H9 (cell line): Measurements from ENCODE around the gene TBATA. TPM values are rescaled to one million over a fixed set of nuclear protein-coding genes. Genes with fewer than 3 reads are reported as not detected.
A peak's percentile ranks its signal among the peaks of the same experiment; 100 is the strongest.

Experiments used
- DNase-seq: peaks from one replicate; pipeline ENCODE4 v3.0.0-alpha.2; 2017
- H2AFZ ChIP-seq: one replicate; pipeline ENCODE4 v1.6.1; 2013; ENCODE audit warnings: mild to moderate bottlenecking, low read length, control low read depth, moderate library complexity
- H2AK5ac ChIP-seq: 2 replicates; pipeline ENCODE4 v1.6.1; 2013; ENCODE audit warnings: low read length, control low read depth, mixed read lengths; ENCODE audit not compliant: insufficient read length
- H2BK120ac ChIP-seq: one replicate; pipeline ENCODE4 v1.6.1; 2013; ENCODE audit warnings: low read depth, mild to moderate bottlenecking, low read length, control low read depth, inconsistent platforms; ENCODE audit not compliant: poor library complexity, severe bottlenecking
- H2BK12ac ChIP-seq: 2 replicates; pipeline ENCODE4 v1.6.1; 2013; ENCODE audit warnings: low read length, control low read depth, mixed read lengths, low read depth; ENCODE audit not compliant: insufficient read length
- H2BK15ac ChIP-seq: 2 replicates; pipeline ENCODE4 v1.6.1; 2013; ENCODE audit warnings: low read depth, low read length, control low read depth
- H2BK20ac ChIP-seq: one replicate; pipeline ENCODE4 v1.6.1; 2013; ENCODE audit warnings: low read depth, mild to moderate bottlenecking, low read length, control low read depth, inconsistent platforms; ENCODE audit not compliant: poor library complexity, severe bottlenecking
- H2BK5ac ChIP-seq: 2 replicates; pipeline ENCODE4 v1.6.1; 2013; ENCODE audit warnings: low read length, control low read depth, mixed read lengths; ENCODE audit not compliant: insufficient read length
- H3K14ac ChIP-seq: 2 replicates; pipeline ENCODE4 v1.6.1; 2013; ENCODE audit warnings: low read length, control low read depth; ENCODE audit not compliant: insufficient read depth
- H3K18ac ChIP-seq: 2 replicates; pipeline ENCODE4 v1.6.1; 2013; ENCODE audit warnings: low read depth, mild to moderate bottlenecking, mixed read lengths, low read length, control low read depth; ENCODE audit not compliant: insufficient read length
- H3K23ac ChIP-seq: 2 replicates; pipeline ENCODE4 v1.6.1; 2013; ENCODE audit warnings: low read length, control low read depth, mixed read lengths, low read depth; ENCODE audit not compliant: insufficient read length
- H3K23me2 ChIP-seq: 2 replicates; pipeline ENCODE4 v1.6.1; 2013; ENCODE audit warnings: low read depth, mild to moderate bottlenecking, mixed read lengths, low read length, control low read depth; ENCODE audit not compliant: insufficient read length, poor library complexity, severe bottlenecking
- H3K27ac ChIP-seq: 2 replicates; pipeline ENCODE4 v1.5.1; 2013; ENCODE audit warnings: low read length, control low read depth, mixed read lengths, low read depth; ENCODE audit not compliant: insufficient read length
- H3K27me3 ChIP-seq: 2 replicates; pipeline ENCODE4 v1.6.1; 2013; ENCODE audit warnings: low read length, control low read depth, inconsistent platforms; ENCODE audit not compliant: insufficient read depth
- H3K4ac ChIP-seq: 2 replicates; pipeline ENCODE4 v1.6.1; 2013; ENCODE audit warnings: low read depth, mild to moderate bottlenecking, control low read depth, inconsistent platforms, low read length, moderate library complexity
- H3K4me1 ChIP-seq: 2 replicates; pipeline ENCODE4 v1.6.1; 2013; ENCODE audit warnings: low read length, control low read depth, inconsistent platforms; ENCODE audit not compliant: insufficient read depth
- H3K4me2 ChIP-seq: 2 replicates; pipeline ENCODE4 v1.6.1; 2013; ENCODE audit warnings: low read length, control low read depth, mixed read lengths; ENCODE audit not compliant: insufficient read length, insufficient read depth
- H3K56ac ChIP-seq: 2 replicates; pipeline ENCODE4 v1.6.1; 2013; ENCODE audit warnings: low read depth, mild to moderate bottlenecking, mixed read lengths, low read length, control low read depth; ENCODE audit not compliant: insufficient read length
- H3K79me1 ChIP-seq: 2 replicates; pipeline ENCODE4 v1.6.1; 2013; ENCODE audit warnings: low read depth, mild to moderate bottlenecking, moderate library complexity, low read length, control low read depth, inconsistent platforms; ENCODE audit not compliant: insufficient read depth, poor library complexity, severe bottlenecking
- H3K79me2 ChIP-seq: 2 replicates; pipeline ENCODE4 v1.6.1; 2013; ENCODE audit warnings: low read length, control low read depth, inconsistent platforms; ENCODE audit not compliant: insufficient read depth
- H3K9ac ChIP-seq: 2 replicates; pipeline ENCODE4 v1.6.1; 2013; ENCODE audit warnings: low read length, control low read depth, mixed read lengths; ENCODE audit not compliant: insufficient read length; ENCODE audit errors: extremely low read depth
- H3K9me3 ChIP-seq: one replicate; pipeline ENCODE4 v1.6.1; 2013; ENCODE audit warnings: low read depth, low read length, inconsistent platforms; ENCODE audit not compliant: control insufficient read depth
- H3T11ph ChIP-seq: one replicate; pipeline ENCODE4 v1.6.1; 2013; ENCODE audit warnings: mild to moderate bottlenecking, low read length, control low read depth, inconsistent platforms
- H4K20me1 ChIP-seq: one replicate; pipeline ENCODE4 v1.6.1; 2013; ENCODE audit not compliant: control insufficient read depth, insufficient read length, insufficient read depth
- H4K5ac ChIP-seq: 2 replicates; pipeline ENCODE4 v1.6.1; 2013; ENCODE audit warnings: low read depth, mild to moderate bottlenecking, mixed read lengths, low read length, control low read depth; ENCODE audit not compliant: insufficient read length
- H4K8ac ChIP-seq: replicated peaks from 2 replicates; pipeline ENCODE4 v1.6.1; 2013; ENCODE audit warnings: low read length, control low read depth, mixed read lengths, low read depth; ENCODE audit not compliant: insufficient read length
- H4K91ac ChIP-seq: 2 replicates; pipeline ENCODE4 v1.6.1; 2013; ENCODE audit warnings: low read depth, mild to moderate bottlenecking, moderate library complexity, mixed read lengths, low read length, control low read depth; ENCODE audit not compliant: insufficient read length
- H3K27ac Mint-ChIP-seq, 3 experiments: 2 replicates in 2 of 3; 3 replicates in 1 of 3; pipeline ENCODE4 v1.8.0; 2020 to 2021; ENCODE audit warnings: mixed read lengths in 3 of 3, mild to moderate bottlenecking in 1 of 3, moderate library complexity in 1 of 3
- H3K27me3 Mint-ChIP-seq: 2 replicates; pipeline ENCODE4 v1.8.0; 2021; ENCODE audit warnings: low read depth, mild to moderate bottlenecking, moderate library complexity, mixed read lengths
- H3K36me3 Mint-ChIP-seq, 3 experiments: 2 replicates in 2 of 3; 3 replicates in 1 of 3; pipeline ENCODE4 v1.8.0; 2020 to 2021; ENCODE audit warnings: low read depth in 3 of 3, mixed read lengths in 3 of 3; ENCODE audit not compliant: insufficient read depth in 1 of 3
- H3K4me1 Mint-ChIP-seq, 2 experiments: 2 replicates each; pipeline ENCODE4 v1.8.0; 2020; ENCODE audit warnings: mixed read lengths in 2 of 2
- H3K4me3 Mint-ChIP-seq, 2 experiments: 2 replicates in 1 of 2; 3 replicates in 1 of 2; pipeline ENCODE4 v1.8.0; 2020 to 2021; ENCODE audit warnings: mild to moderate bottlenecking in 2 of 2, mixed read lengths in 2 of 2, moderate library complexity in 1 of 2
- H3K9me3 Mint-ChIP-seq, 2 experiments: 2 replicates in 1 of 2; 3 replicates in 1 of 2; pipeline ENCODE4 v1.8.0; 2020; ENCODE audit warnings: mild to moderate bottlenecking in 2 of 2, mixed read lengths in 2 of 2, moderate library complexity in 1 of 2
- WGBS: extraction: QIAGEN DNeasy Blood & Tissue Kit; methylation state at CpG from one replicate; pipeline ENCODE4 v1.1.7; 2013; ENCODE audit warnings: missing lambda C conversion rate, low lambda C conversion rate, mixed read lengths; ENCODE audit not compliant: insufficient read length; ENCODE audit errors: extremely low coverage; 5-methylcytosine and 5-hydroxymethylcytosine counted together
- total RNA-seq: library from RNA; stranded (reverse); gene quantifications from 2 replicates; pipeline ENCODE4 v1.2.1, GENCODE V29; 2021
- TF ChIP-seq, protein P1 (sequence below): fragments of 200-600 bp; sonication (generic); conservative IDR thresholded peaks from 3 replicates; pipeline ENCODE4 v1.8.0; 2021; ENCODE audit warnings: antibody characterized with exemption, mild to moderate bottlenecking

TBATA gene
- total RNA-seq, 1 experiment from 2014 or later = not detected

DNA sequence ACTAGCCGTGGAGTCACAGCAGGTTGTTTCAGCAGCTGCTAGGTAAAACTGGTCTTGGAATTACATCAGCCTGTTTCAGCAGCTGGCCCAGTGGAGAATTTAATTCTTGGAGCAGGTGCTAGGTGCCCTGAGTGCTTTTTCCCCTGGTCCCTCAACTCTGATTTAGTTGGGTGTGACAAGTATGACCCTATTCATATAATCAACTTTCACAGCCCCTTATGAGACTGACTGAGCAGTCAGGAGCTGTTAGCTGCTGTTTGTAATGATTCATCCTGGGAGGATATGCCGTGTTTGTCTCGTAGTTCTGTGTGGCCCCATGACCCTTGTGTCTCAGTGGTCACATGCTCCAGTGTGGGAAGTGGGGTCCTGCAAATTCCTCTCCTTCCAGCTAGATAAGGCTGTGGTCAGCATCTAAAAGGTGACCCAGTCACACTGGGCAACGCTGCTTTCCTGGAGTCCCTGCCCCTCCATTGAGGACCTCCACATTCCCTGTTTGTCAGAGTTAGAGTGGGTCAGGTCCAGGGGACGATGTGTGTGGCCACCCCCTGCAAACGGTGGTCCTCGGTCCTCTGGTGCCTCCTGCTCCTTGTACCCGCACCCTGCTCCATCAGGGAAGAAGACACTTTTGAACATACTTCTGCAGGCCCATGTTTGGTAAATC, 28.3 kb downstream of the TBATA start:
- H3K27ac Mint-ChIP-seq = peak overlapping the region in 1 of 3 experiments; percentile 96; a peak in 2 of 7 replicates

More for the DNA sequence above, 28.3 kb downstream of the TBATA start:
- Mint-ChIP-seq H3K4me3 (no peak overlapping the region), H3K36me3 (no peaks in the 10 kb centered on the region), H3K4me1 (peaks cover 39 to 40% of the 10 kb centered on the region in 2 experiments), H3K9me3 (no peaks in the 10 kb centered on the region; a peak in 1 of 5 replicates), H3K27me3 (no peaks in the 10 kb centered on the region)
- H3K27ac ChIP-seq = no peak overlapping the region
- H3K4me2 ChIP-seq = no peak overlapping the region
- H3K79me1 ChIP-seq = no peaks in the 10 kb centered on the region
- no peak overlapping the region for H2BK15ac ChIP-seq
- H2BK12ac ChIP-seq = no peak overlapping the region
- H2BK20ac ChIP-seq = no peak overlapping the region
- no peaks in the 10 kb centered on the region for H3K9me3 ChIP-seq
- H3K27me3 ChIP-seq = no peaks in the 10 kb centered on the region
- no peak overlapping the region for H4K8ac ChIP-seq
- no peak overlapping the region for H3K18ac ChIP-seq
- no peak for DNase-seq
- no peak overlapping the region for H2AK5ac ChIP-seq
- TF ChIP-seq, protein P1, sequence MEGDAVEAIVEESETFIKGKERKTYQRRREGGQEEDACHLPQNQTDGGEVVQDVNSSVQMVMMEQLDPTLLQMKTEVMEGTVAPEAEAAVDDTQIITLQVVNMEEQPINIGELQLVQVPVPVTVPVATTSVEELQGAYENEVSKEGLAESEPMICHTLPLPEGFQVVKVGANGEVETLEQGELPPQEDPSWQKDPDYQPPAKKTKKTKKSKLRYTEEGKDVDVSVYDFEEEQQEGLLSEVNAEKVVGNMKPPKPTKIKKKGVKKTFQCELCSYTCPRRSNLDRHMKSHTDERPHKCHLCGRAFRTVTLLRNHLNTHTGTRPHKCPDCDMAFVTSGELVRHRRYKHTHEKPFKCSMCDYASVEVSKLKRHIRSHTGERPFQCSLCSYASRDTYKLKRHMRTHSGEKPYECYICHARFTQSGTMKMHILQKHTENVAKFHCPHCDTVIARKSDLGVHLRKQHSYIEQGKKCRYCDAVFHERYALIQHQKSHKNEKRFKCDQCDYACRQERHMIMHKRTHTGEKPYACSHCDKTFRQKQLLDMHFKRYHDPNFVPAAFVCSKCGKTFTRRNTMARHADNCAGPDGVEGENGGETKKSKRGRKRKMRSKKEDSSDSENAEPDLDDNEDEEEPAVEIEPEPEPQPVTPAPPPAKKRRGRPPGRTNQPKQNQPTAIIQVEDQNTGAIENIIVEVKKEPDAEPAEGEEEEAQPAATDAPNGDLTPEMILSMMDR = no peak
- H3K4me1 ChIP-seq = no peaks in the 10 kb centered on the region
- H3K79me2 ChIP-seq = no peaks in the 10 kb centered on the region
- WGBS = no CpG with 5 or more reads among the region's 8 CpGs
- H3K9ac ChIP-seq = no peak overlapping the region
- H3K4ac ChIP-seq = no peak overlapping the region
- no peak overlapping the region for H3K14ac ChIP-seq
- H2BK5ac ChIP-seq = no peak overlapping the region
- no peak overlapping the region for H3K23ac ChIP-seq
- no peaks in the 10 kb centered on the region for H3K23me2 ChIP-seq
- no peaks in the 10 kb centered on the region for H4K20me1 ChIP-seq
- H3T11ph ChIP-seq = no peak overlapping the region
- H4K91ac ChIP-seq = no peak overlapping the region
- no peak overlapping the region for H3K56ac ChIP-seq
- H2BK120ac ChIP-seq = no peak overlapping the region
- no peak overlapping the region for H4K5ac ChIP-seq
- no peak overlapping the region for H2AFZ ChIP-seq
